ENCODE measurements around the gene FAM217B. TPM values are rescaled to one million over a fixed set of nuclear protein-coding genes. Genes with fewer than 3 reads are reported as not detected.

Gene FAM217B
- polyA plus RNA-seq, 1 donor from 2014 or later = 15.1 TPM

DNA sequence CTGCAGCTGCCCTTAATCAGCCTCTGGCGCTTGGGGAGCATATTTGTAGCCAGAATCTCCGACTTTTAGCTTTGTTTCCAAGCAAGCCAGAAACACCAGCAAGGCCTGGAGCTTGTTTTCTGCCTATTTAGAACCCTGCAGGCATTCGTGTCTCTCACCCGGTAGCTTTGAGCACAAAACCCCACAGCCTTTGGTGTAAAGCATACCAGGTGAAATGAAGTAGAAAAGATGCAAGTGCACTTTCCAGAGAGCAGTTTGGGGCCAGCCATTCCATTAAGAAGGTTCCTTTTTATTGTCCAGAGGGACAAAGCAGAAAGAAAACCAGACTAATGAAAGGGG is 736 bp downstream of the FAM217B start:
- Histone ChIP-seq H3K27ac (ENCODE audit: low read length) (peak overlapping the region; percentile 90), H2AFZ (ENCODE audit: low read depth, low read length) (peak overlapping the region; percentile 70), H3K9ac (ENCODE audit: low read length) (peak overlapping the region; percentile 81), H3K79me2 (replicated peaks; ENCODE audit: insufficient read depth, low read length) (no peaks in the 10 kb centered on the region), H4K20me1 (ENCODE audit: insufficient read depth) (no peaks in the 10 kb centered on the region), H3F3A (ENCODE audit: insufficient read depth, low read length, poor library complexity, severe bottlenecking) (peaks cover 7% of the 10 kb centered on the region), H3K4me3 (ENCODE audit: low read length) (peak overlapping the region; percentile 79), H3K9me2 (ENCODE audit: insufficient read depth, low read length) (no peaks in the 10 kb centered on the region), H3K4me2 (ENCODE audit: low read length) (peak overlapping the region; percentile 98), H3K9me3 (ENCODE audit: low read length) (no peaks in the 10 kb centered on the region), H3K27me3 (ENCODE audit: insufficient read depth, low read depth, low read length) (no peaks in the 10 kb centered on the region), H3K36me3 (ENCODE audit: insufficient read depth, low read length) (no peaks in the 10 kb centered on the region)
- TF ChIP-seq SMC3 (conservative IDR thresholded peaks at IDR 0.05; ENCODE audit: poor library complexity) (no peak), RAD21 (conservative IDR thresholded peaks at IDR 0.05) (no peak)
- TF ChIP-seq, protein P1, sequence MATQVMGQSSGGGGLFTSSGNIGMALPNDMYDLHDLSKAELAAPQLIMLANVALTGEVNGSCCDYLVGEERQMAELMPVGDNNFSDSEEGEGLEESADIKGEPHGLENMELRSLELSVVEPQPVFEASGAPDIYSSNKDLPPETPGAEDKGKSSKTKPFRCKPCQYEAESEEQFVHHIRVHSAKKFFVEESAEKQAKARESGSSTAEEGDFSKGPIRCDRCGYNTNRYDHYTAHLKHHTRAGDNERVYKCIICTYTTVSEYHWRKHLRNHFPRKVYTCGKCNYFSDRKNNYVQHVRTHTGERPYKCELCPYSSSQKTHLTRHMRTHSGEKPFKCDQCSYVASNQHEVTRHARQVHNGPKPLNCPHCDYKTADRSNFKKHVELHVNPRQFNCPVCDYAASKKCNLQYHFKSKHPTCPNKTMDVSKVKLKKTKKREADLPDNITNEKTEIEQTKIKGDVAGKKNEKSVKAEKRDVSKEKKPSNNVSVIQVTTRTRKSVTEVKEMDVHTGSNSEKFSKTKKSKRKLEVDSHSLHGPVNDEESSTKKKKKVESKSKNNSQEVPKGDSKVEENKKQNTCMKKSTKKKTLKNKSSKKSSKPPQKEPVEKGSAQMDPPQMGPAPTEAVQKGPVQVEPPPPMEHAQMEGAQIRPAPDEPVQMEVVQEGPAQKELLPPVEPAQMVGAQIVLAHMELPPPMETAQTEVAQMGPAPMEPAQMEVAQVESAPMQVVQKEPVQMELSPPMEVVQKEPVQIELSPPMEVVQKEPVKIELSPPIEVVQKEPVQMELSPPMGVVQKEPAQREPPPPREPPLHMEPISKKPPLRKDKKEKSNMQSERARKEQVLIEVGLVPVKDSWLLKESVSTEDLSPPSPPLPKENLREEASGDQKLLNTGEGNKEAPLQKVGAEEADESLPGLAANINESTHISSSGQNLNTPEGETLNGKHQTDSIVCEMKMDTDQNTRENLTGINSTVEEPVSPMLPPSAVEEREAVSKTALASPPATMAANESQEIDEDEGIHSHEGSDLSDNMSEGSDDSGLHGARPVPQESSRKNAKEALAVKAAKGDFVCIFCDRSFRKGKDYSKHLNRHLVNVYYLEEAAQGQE (IDR thresholded peaks at IDR 0.05; ENCODE audit: borderline replicate concordance) = peak; percentile 3

- Histone ChIP-seq H3K27me3 (ENCODE audit: insufficient read depth, low read depth, low read length) (no peaks in the 10 kb centered on the region), H3K79me2 (replicated peaks; ENCODE audit: insufficient read depth, low read length) (no peaks in the 10 kb centered on the region), H3K4me2 (ENCODE audit: low read length) (peak overlapping the region; percentile 98), H2AFZ (ENCODE audit: low read depth, low read length) (no peak overlapping the region), H3K9me3 (ENCODE audit: low read length) (no peaks in the 10 kb centered on the region), H3K36me3 (ENCODE audit: insufficient read depth, low read length) (no peaks in the 10 kb centered on the region), H3K4me3 (ENCODE audit: low read length) (peak overlapping the region; percentile 79), H3F3A (ENCODE audit: insufficient read depth, low read length, poor library complexity, severe bottlenecking) (peaks cover 7% of the 10 kb centered on the region), H3K9me2 (ENCODE audit: insufficient read depth, low read length) (no peaks in the 10 kb centered on the region), H4K20me1 (ENCODE audit: insufficient read depth) (no peaks in the 10 kb centered on the region), H3K9ac (ENCODE audit: low read length) (peak overlapping the region; percentile 81), H3K27ac (ENCODE audit: low read length) (peak overlapping the region; percentile 90)
- TF ChIP-seq CTCF (IDR thresholded peaks at IDR 0.05; ENCODE audit: poor library complexity, severe bottlenecking) = no peak
- TF ChIP-seq RAD21 (conservative IDR thresholded peaks at IDR 0.05) = no peak
- no peak for TF ChIP-seq EP300 (conservative IDR thresholded peaks at IDR 0.05; ENCODE audit: poor library complexity, severe bottlenecking)
These were observed 2.1 kb downstream of the FAM217B start for GRCh38 chr20:59942245-59942644.

DNA sequence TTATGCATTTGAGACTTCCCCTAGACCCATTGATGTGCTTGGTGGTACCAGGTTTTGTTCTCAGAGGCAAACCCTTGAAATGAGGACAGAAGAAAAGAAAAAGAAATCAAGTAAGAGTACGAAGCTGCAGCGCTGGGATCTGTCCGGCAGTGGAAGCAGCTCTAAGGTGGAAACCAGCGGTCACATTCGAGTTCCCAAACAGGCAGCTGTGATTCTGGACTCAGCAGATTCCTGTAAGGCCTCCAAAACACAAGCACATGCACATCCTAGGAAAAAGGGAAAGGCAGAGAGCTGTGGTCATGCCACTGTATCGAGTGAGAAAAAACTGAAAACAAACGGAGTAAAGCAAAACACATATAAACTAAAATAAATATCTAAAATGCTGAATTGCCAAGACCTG is 4.5 kb downstream of the FAM217B start:
- Histone ChIP-seq H3K9me3 (ENCODE audit: low read length) (no peaks in the 10 kb centered on the region), H3K4me2 (ENCODE audit: low read length) (no peak overlapping the region), H3K27me3 (ENCODE audit: insufficient read depth, low read depth, low read length) (no peaks in the 10 kb centered on the region), H3K4me3 (ENCODE audit: low read length) (no peak overlapping the region), H3K36me3 (ENCODE audit: insufficient read depth, low read length) (no peaks in the 10 kb centered on the region), H3F3A (ENCODE audit: insufficient read depth, low read length, poor library complexity, severe bottlenecking) (peaks cover 7% of the 10 kb centered on the region), H2AFZ (ENCODE audit: low read depth, low read length) (no peak overlapping the region), H3K79me2 (replicated peaks; ENCODE audit: insufficient read depth, low read length) (no peaks in the 10 kb centered on the region), H3K9me2 (ENCODE audit: insufficient read depth, low read length) (no peaks in the 10 kb centered on the region), H4K20me1 (ENCODE audit: insufficient read depth) (no peaks in the 10 kb centered on the region), H3K9ac (ENCODE audit: low read length) (no peak overlapping the region), H3K27ac (ENCODE audit: low read length) (no peak overlapping the region)
- TF ChIP-seq MXI1 (conservative IDR thresholded peaks at IDR 0.05; ENCODE audit: poor library complexity, severe bottlenecking) (no peak), SMC3 (conservative IDR thresholded peaks at IDR 0.05; ENCODE audit: poor library complexity) (no peak), TAF1 (IDR thresholded peaks at IDR 0.05; ENCODE audit: low read depth) (no peak), POLR2AphosphoS5 (IDR thresholded peaks at IDR 0.05) (no peak), CTCF (IDR thresholded peaks at IDR 0.05; ENCODE audit: poor library complexity, severe bottlenecking) (no peak), EZH2 (IDR thresholded peaks at IDR 0.05; ENCODE audit: borderline replicate concordance, insufficient read depth, low read length, poor library complexity, severe bottlenecking) (no peak), EP300 (conservative IDR thresholded peaks at IDR 0.05; ENCODE audit: poor library complexity, severe bottlenecking) (no peak), RAD21 (conservative IDR thresholded peaks at IDR 0.05) (no peak)
- TF ChIP-seq, protein P1 (IDR thresholded peaks at IDR 0.05; ENCODE audit: borderline replicate concordance) = no peak
